VCaP (cell line): ENCODE data around the gene MYO15B.
A peak's percentile ranks its signal among the peaks of the same experiment; 100 is the strongest.

Experiments used
- H3K27ac ChIP-seq: fragments of 450-650 bp; 2 replicates; pipeline ENCODE4 v1.5.1; 2017
- CTCF ChIP-seq: fragments of 450-650 bp; conservative IDR thresholded peaks from 2 replicates; pipeline ENCODE4 v1.5.1; 2017; ENCODE audit warnings: mild to moderate bottlenecking, moderate library complexity

The MYO15B gene

DNA sequence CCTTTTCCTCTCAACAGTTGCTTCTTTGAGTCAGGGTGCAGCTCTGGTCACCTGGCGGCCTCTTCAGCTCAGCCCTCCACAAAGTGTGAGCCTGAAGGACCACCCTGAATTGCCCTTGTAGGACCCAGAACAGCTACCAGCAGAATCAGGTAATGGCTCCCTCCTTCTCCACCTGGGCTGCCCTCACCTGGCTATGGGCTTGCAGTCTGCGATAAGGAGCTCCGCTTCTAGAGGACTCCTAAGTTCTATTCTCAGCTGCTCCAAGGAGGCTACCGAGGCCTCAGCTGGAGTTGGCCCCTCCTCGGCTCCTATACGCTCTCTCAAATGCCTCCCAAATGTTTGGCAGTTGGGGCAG, 59.0 kb downstream of the MYO15B start:
- TF ChIP-seq CTCF: no peak
- H3K27ac ChIP-seq: no peak overlapping the region; the same call in 1 of the 2 replicates

GRCh38 chr17:75647061-75647460, 59.5 kb downstream of the MYO15B start:
- no peak overlapping the region; the same call in 1 of the 2 replicates for H3K27ac ChIP-seq
- TF ChIP-seq CTCF: no peak

DNA sequence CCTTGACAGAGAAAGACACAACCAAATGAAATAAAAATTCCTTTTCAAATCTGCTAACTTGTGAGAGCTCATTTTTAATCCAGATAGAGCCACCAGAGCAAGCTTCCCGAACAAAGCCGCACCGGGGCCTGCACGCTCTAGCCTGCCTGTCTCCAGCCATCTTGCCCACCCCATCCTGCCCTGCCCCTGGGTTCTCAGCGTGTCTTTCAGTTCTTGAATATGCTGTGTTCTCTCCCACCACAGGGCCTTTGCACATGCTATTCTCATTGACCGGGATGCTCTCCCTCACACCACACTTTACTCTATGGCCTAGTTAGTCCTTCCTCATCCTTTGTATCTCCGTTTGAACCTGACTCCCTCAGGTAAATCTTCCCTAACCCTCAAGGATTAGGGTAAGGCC, 60.3 kb downstream of the MYO15B start:
- no peak overlapping the region for H3K27ac ChIP-seq
- TF ChIP-seq CTCF: no peak

DNA sequence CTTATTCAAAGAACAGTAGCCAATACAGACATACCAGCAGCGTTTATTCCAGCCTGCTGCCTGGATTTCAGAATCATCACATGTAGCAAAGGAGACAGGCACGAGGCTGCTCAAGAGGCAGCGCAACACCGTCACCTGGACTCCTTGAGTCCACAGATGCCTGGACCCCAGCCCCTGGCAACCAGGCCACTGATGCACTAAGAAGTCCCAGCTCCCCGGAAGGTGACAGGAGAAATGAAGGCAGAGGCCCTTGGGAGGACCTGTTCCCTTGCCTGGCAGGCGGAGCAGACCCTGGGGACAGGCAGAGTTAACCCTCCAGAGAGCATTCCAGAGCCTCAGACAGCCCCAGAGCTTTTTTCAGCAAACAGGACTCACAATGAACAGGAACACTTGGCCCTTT, 62.1 kb downstream of the MYO15B start:
- TF ChIP-seq CTCF: no peak
- no peak overlapping the region for H3K27ac ChIP-seq

GRCh38 chr17:75650874-75651273, 63.3 kb downstream of the MYO15B start:
- H3K27ac ChIP-seq: no peak overlapping the region
- no peak for TF ChIP-seq CTCF

- TF ChIP-seq CTCF: no peak
- no peak overlapping the region for H3K27ac ChIP-seq
These were observed 64.7 kb downstream of the MYO15B start for GRCh38 chr17:75652341-75652740.

- H3K27ac ChIP-seq: no peak overlapping the region; the same call in 1 of the 2 replicates
- peak; percentile 74 for TF ChIP-seq CTCF
These were observed 65.4 kb downstream of the MYO15B start for GRCh38 chr17:75652934-75653549.
